GM12878 (cell line): ENCODE data around the gene RBM19. TPM values are rescaled to one million over a fixed set of nuclear protein-coding genes. Genes with fewer than 3 reads are reported as not detected.

Experiments
- ATAC-seq: fragments of 200-7000 bp; cut with Tn5 transposase; 3 replicates; pipeline ENCODE4 v1.9.1; 2020; ENCODE audit warnings: mild to moderate bottlenecking, moderate library complexity
- BruUV-seq: library from RNA; stranded (reverse); fragments of 400-500 nt; replicated peaks from 2 replicates; lab custom pipeline; 2021; lab: Mats Ljungman, UMichigan
- CTCF ChIA-PET: fragments of 300-600 bp; sonication (Branson Sonifier 250); formaldehyde crosslinking; extraction: SDS; loops from one replicate; lab custom pipeline; 2021; ENCODE audit warnings: inconsistent platforms; lab: Yijun Ruan, JAX
- POLR2A ChIA-PET: fragments of 350-600 bp; formaldehyde crosslinking; extraction: SDS; loops from one replicate; lab custom pipeline; 2021; ENCODE audit warnings: inconsistent platforms; lab: Charles Lee
- RAD21 ChIA-PET: fragments of 300-600 bp; sonication (Branson Sonifier 250); formaldehyde crosslinking; loops from one replicate; lab custom pipeline; 2023; ENCODE audit warnings: antibody characterized with exemption; ENCODE audit not compliant: unreplicated experiment; lab: Charles Lee
- SMC1A ChIA-PET: fragments of 300-600 bp; sonication (Branson Sonifier 250); formaldehyde crosslinking; loops from one replicate; lab custom pipeline; 2023; ENCODE audit not compliant: unreplicated experiment, uncharacterized antibody; lab: Charles Lee
- DNase-seq: peaks from one replicate; pipeline ENCODE4 v3.0.0-alpha.2; 2011; ENCODE audit warnings: low read depth, low spot score
- FAIRE-seq: peaks from 3 replicates; lab custom pipeline; 2011; peaks lifted over from hg19 to GRCh38; lab: Jason Lieb, UNC
- H2AFZ ChIP-seq: 2 replicates; pipeline ENCODE4 v1.6.0; 2011; ENCODE audit warnings: low read depth, low read length, control low read depth; ENCODE audit not compliant: control insufficient read depth
- H3K27ac ChIP-seq: 2 replicates; pipeline ENCODE4 v1.5.1; 2011; ENCODE audit warnings: control low read depth; ENCODE audit not compliant: control insufficient read depth, insufficient read depth
- H3K27me3 ChIP-seq, 2 experiments: replicated peaks in 1 of 2; 2 replicates each; pipeline versions ENCODE4 v1.6.0 to v1.6.1; 2011; ENCODE audit warnings: low read length in 1 of 2; ENCODE audit not compliant: control insufficient read depth in 2 of 2, insufficient read depth in 2 of 2
- H3K36me3 ChIP-seq, 2 experiments: 2 replicates each; pipeline ENCODE4 v1.5.1; 2011; ENCODE audit warnings: low read length in 1 of 2; ENCODE audit not compliant: control insufficient read depth in 2 of 2, insufficient read depth in 2 of 2
- H3K4me1 ChIP-seq: 2 replicates; pipeline ENCODE4 v1.6.1; 2011; ENCODE audit warnings: mild to moderate bottlenecking, low read length, moderate library complexity, mixed read lengths; ENCODE audit not compliant: control insufficient read depth, insufficient read depth
- H3K4me2 ChIP-seq: 2 replicates; pipeline ENCODE4 v1.6.0; 2011; ENCODE audit warnings: control low read depth; ENCODE audit not compliant: control insufficient read depth, insufficient read depth
- H3K4me3 ChIP-seq: fragments of 200-600 bp; sonication (generic); 2 replicates; pipeline ENCODE4 v1.5.1; 2016
- H3K79me2 ChIP-seq: 2 replicates; pipeline ENCODE4 v1.6.0; 2011; ENCODE audit warnings: low read length; ENCODE audit not compliant: control insufficient read depth, insufficient read depth
- H3K9ac ChIP-seq: 2 replicates; pipeline ENCODE4 v1.8.0; 2011; ENCODE audit warnings: low read length, control low read depth, mixed read lengths; ENCODE audit not compliant: control insufficient read depth, insufficient read depth
- H3K9me3 ChIP-seq: replicated peaks from 3 replicates; pipeline ENCODE4 v1.5.1; 2011; ENCODE audit warnings: mild to moderate bottlenecking, low read length; ENCODE audit not compliant: control insufficient read depth, insufficient read depth
- H4K20me1 ChIP-seq: 2 replicates; pipeline ENCODE4 v1.6.0; 2011; ENCODE audit not compliant: control insufficient read depth, insufficient read depth
- ATF2 ChIP-seq: IDR thresholded peaks from 2 replicates; pipeline ENCODE4 v1.6.1; 2012; ENCODE audit warnings: low read length, inconsistent platforms
- CBX3 ChIP-seq: fragments of 200-600 bp; sonication (generic); IDR thresholded peaks from 2 replicates; pipeline ENCODE4 v1.6.1; 2016; ENCODE audit warnings: low read depth, borderline replicate concordance
- EGR1 ChIP-seq, 2 experiments: IDR thresholded peaks; 1 replicate in 1 of 2; 2 replicates in 1 of 2; pipeline ENCODE4 v1.6.1; 2011 to 2012; ENCODE audit warnings: low read depth in 2 of 2, low read length in 2 of 2, borderline replicate concordance in 1 of 2, mild to moderate bottlenecking in 1 of 2, moderate library complexity in 1 of 2
- HDAC6 ChIP-seq: fragments of 200-600 bp; sonication (generic); IDR thresholded peaks from one replicate; pipeline ENCODE4 v1.8.0; 2017; ENCODE audit warnings: antibody characterized with exemption; ENCODE audit not compliant: unreplicated experiment
- MAX ChIP-seq: IDR thresholded peaks from 2 replicates; pipeline ENCODE4 v1.6.1; 2012; ENCODE audit warnings: low read depth, low read length, improper control_type of control experiment
- MYC ChIP-seq: IDR thresholded peaks from 2 replicates; pipeline ENCODE4 v1.6.1; 2011; ENCODE audit warnings: mild to moderate bottlenecking, low read length, moderate library complexity, inconsistent platforms; ENCODE audit not compliant: insufficient read depth, insufficient replicate concordance, insufficient read length, severe bottlenecking
- NBN ChIP-seq: fragments of 450-650 bp; IDR thresholded peaks from 2 replicates; pipeline ENCODE4 v1.6.1; 2016
- POLR2AphosphoS2 ChIP-seq: IDR thresholded peaks from 2 replicates; pipeline ENCODE4 v1.6.1; 2011; ENCODE audit warnings: low read depth, mild to moderate bottlenecking, low read length, improper control_type of control experiment, moderate library complexity
- RAD21 ChIP-seq: IDR thresholded peaks from 2 replicates; pipeline ENCODE4 v1.6.1; 2011; ENCODE audit warnings: mild to moderate bottlenecking, low read depth, low read length, moderate library complexity; ENCODE audit not compliant: insufficient read depth
- SUZ12 ChIP-seq: fragments of 200-600 bp; sonication (generic); IDR thresholded peaks from one replicate; pipeline ENCODE4 v1.6.1; 2018; ENCODE audit warnings: antibody characterized with exemption, mild to moderate bottlenecking; ENCODE audit not compliant: unreplicated experiment
- TARDBP ChIP-seq: IDR thresholded peaks from 2 replicates; pipeline ENCODE4 v1.6.1; 2016; ENCODE audit warnings: borderline replicate concordance
- ZNF274 ChIP-seq: IDR thresholded peaks from one replicate; pipeline ENCODE4 v1.8.0; 2011; ENCODE audit not compliant: insufficient read length, insufficient read depth
- WGBS: methylation state at CpG from one replicate; pipeline ENCODE4 v1.1.6; 2016; ENCODE audit warnings: low lambda C conversion rate; ENCODE audit not compliant: insufficient replicate concordance, insufficient coverage; ENCODE audit errors: missing lambda C conversion rate; 5-methylcytosine and 5-hydroxymethylcytosine counted together
- in situ Hi-C: fragments of 300-500 bp; cut with MboI; formaldehyde crosslinking; loops from 9 replicates; pipeline ENCODE4 v1.14.3; 2018; ENCODE audit warnings: mixed read lengths
- intact Hi-C: fragments of 100-400 bp; cut with micrococcal nuclease; formaldehyde crosslinking; loops from one replicate; pipeline ENCODE4 v1.14.2; 2022; ENCODE audit not compliant: unreplicated experiment
- polyA plus RNA-seq, 11 experiments: library from polyadenylated mRNA; depleted of rRNA in 4 of 11; unstranded in 6 of 11; stranded (reverse) in 5 of 11; fragments of >200 nt; fragmentation: Nextera tagmentation in 4 of 11; fragmentation: Illumina TruSeq in 1 of 11; extraction: Ambion mirVana in 4 of 11; extraction: Trizol in 1 of 11; gene quantifications; 1 replicate in 1 of 11; 2 replicates in 10 of 11; pipeline versions ENCODE4 v1.2.1 to v1.2.3, GENCODE V29; 2011 to 2016; ENCODE audit warnings: inconsistent platforms in 2 of 11, missing spikeins in 2 of 11, low read depth in 1 of 11
- total RNA-seq, 4 experiments: library from RNA; depleted of rRNA in 3 of 4; stranded (reverse); fragments of >200 nt in 3 of 4; fragmentation: Illumina TruSeq in 1 of 4; extraction: Trizol in 1 of 4; gene quantifications; 2 replicates each; pipeline versions ENCODE4 v1.2.1 to v1.2.3, GENCODE V29; 2013 to 2021
- TF ChIP-seq, protein P1 (sequence below): fragments of 450-650 bp; IDR thresholded peaks from 2 replicates; pipeline ENCODE4 v1.6.1; 2017; ENCODE audit warnings: mild to moderate bottlenecking
- TF ChIP-seq, protein P2 (sequence below): IDR thresholded peaks from 2 replicates; pipeline ENCODE4 v1.6.1; 2012; ENCODE audit warnings: improper control_type of control experiment, low read depth, low read length; ENCODE audit not compliant: insufficient replicate concordance

RBM19 gene
- total and polyA plus RNA-seq, 10 of the 15 experiments (the other 5 are each of a cell fraction or from before 2014, with no cell fraction given), result 4.2 to 42.9 (median 28.4) TPM

DNA sequence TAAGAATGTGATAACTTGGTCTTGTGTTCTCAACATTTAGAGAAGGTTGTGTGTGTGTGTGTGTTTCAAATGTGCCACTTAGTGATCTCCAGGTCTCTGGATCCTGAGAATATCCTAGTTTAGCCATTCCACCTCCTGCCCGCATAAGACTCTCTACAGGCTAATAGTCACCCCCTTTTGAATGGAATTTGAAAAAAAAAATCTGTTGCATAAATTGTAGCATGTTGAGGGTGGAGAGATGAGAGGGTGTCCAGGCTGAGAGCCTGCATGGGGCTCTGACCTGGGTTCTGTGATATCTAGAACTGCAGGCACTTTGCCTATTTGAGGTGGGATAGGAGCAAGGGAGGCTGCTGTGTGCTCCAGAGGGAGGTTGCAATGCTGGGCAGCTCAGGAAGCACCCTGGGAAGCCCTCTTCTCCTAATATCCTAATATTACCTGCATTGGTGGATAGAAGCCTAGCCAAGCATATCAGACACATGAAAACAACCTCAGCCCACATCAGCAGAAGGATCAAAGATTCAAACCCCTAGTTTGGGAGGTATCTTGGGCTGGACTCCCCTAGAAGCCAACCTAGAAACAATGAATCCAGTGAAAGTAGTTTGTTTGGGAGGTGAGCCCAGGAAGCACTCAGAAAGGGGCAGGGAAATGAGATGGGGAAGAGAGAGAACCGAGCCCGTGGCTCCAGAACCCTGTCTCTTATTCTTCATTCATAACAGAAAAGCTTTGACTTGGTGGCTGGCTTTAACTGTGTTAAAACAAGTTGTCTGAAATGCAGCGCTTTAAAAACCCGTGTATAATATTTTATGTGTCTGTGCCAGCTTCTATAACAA lies 35.6 kb upstream of the RBM19 start:
- Histone ChIP-seq H3K27me3 (no peaks in the 10 kb centered on the region), H3K27ac (no peak overlapping the region), H3K9ac (no peak overlapping the region), H3K4me2 (no peak overlapping the region), H3K4me1 (no peaks in the 10 kb centered on the region), H3K79me2 (no peaks in the 10 kb centered on the region), H3K9me3 (no peaks in the 10 kb centered on the region), H3K4me3 (no peak overlapping the region), H2AFZ (no peak overlapping the region), H3K36me3 (no peaks in the 10 kb centered on the region), H4K20me1 (no peaks in the 10 kb centered on the region)
- ChIA-PET RAD21 (no interaction called here), SMC1A (no interaction called here), POLR2A (no interaction called here), CTCF (interaction anchor here (1.0 kb wide), 1 partner anchor 21 kb away, joined by 3 read pairs; no protein-coding TSS in a partner anchor)
- intact Hi-C loops, result no loop called here
- in situ Hi-C loops, result no loop called here
- WGBS, result 28% methylated on average over 5 of the region's 5 CpGs
- BruUV-seq, result no TSS peak
- FAIRE-seq (no peak), ATAC-seq (no peak), DNase-seq (no peak)
- TF ChIP-seq CBX3, result no peak
- TF ChIP-seq TARDBP, result no peak
- no peak for TF ChIP-seq NBN
- TF ChIP-seq MAX, result no peak
- TF ChIP-seq, protein P1, sequence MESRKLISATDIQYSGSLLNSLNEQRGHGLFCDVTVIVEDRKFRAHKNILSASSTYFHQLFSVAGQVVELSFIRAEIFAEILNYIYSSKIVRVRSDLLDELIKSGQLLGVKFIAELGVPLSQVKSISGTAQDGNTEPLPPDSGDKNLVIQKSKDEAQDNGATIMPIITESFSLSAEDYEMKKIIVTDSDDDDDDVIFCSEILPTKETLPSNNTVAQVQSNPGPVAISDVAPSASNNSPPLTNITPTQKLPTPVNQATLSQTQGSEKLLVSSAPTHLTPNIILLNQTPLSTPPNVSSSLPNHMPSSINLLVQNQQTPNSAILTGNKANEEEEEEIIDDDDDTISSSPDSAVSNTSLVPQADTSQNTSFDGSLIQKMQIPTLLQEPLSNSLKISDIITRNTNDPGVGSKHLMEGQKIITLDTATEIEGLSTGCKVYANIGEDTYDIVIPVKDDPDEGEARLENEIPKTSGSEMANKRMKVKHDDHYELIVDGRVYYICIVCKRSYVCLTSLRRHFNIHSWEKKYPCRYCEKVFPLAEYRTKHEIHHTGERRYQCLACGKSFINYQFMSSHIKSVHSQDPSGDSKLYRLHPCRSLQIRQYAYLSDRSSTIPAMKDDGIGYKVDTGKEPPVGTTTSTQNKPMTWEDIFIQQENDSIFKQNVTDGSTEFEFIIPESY, result no peak
- no peak for TF ChIP-seq HDAC6
- TF ChIP-seq ZNF274, result no peak
- TF ChIP-seq, protein P2, sequence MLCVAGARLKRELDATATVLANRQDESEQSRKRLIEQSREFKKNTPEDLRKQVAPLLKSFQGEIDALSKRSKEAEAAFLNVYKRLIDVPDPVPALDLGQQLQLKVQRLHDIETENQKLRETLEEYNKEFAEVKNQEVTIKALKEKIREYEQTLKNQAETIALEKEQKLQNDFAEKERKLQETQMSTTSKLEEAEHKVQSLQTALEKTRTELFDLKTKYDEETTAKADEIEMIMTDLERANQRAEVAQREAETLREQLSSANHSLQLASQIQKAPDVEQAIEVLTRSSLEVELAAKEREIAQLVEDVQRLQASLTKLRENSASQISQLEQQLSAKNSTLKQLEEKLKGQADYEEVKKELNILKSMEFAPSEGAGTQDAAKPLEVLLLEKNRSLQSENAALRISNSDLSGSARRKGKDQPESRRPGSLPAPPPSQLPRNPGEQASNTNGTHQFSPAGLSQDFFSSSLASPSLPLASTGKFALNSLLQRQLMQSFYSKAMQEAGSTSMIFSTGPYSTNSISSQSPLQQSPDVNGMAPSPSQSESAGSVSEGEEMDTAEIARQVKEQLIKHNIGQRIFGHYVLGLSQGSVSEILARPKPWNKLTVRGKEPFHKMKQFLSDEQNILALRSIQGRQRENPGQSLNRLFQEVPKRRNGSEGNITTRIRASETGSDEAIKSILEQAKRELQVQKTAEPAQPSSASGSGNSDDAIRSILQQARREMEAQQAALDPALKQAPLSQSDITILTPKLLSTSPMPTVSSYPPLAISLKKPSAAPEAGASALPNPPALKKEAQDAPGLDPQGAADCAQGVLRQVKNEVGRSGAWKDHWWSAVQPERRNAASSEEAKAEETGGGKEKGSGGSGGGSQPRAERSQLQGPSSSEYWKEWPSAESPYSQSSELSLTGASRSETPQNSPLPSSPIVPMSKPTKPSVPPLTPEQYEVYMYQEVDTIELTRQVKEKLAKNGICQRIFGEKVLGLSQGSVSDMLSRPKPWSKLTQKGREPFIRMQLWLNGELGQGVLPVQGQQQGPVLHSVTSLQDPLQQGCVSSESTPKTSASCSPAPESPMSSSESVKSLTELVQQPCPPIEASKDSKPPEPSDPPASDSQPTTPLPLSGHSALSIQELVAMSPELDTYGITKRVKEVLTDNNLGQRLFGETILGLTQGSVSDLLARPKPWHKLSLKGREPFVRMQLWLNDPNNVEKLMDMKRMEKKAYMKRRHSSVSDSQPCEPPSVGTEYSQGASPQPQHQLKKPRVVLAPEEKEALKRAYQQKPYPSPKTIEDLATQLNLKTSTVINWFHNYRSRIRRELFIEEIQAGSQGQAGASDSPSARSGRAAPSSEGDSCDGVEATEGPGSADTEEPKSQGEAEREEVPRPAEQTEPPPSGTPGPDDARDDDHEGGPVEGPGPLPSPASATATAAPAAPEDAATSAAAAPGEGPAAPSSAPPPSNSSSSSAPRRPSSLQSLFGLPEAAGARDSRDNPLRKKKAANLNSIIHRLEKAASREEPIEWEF, result no peak
- TF ChIP-seq ATF2, result no peak
- no peak for TF ChIP-seq SUZ12
- no peak for TF ChIP-seq MYC
- TF ChIP-seq POLR2AphosphoS2, result no peak
- TF ChIP-seq EGR1 (IDR thresholded peaks at IDR 0.05; ENCODE audit: borderline replicate concordance in 1 of 2, low read depth in 2 of 2, low read length in 2 of 2), result no peak
- no peak for TF ChIP-seq RAD21
